LNCAP (cell line): ENCODE results near the gene PRCP.

Source experiments
- CTCF ChIP-seq: fragments of 450-650 bp; IDR thresholded peaks from 2 replicates; pipeline ENCODE4 v1.5.1; 2017; ENCODE audit warnings: mild to moderate bottlenecking

Gene PRCP

DNA sequence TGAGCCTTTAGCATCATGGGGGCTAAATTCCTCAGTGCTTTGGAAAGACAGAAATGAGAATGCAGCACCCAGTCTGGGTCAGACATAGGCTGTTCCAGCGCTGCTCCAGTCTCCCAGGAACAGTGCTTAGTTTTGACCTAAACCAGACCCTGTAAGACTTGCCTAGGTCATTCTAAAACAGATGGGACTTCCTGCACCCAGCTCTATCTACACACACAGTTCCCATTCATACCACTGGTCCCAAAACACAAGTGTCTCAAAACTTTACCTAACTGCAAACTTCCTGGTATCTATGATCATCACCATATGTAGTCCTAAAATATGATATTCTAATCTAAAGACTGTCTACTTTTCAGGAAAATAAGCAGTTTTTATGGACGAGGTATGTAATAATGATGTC lies 37.9 kb downstream of the PRCP start:
- no peak for TF ChIP-seq CTCF

DNA sequence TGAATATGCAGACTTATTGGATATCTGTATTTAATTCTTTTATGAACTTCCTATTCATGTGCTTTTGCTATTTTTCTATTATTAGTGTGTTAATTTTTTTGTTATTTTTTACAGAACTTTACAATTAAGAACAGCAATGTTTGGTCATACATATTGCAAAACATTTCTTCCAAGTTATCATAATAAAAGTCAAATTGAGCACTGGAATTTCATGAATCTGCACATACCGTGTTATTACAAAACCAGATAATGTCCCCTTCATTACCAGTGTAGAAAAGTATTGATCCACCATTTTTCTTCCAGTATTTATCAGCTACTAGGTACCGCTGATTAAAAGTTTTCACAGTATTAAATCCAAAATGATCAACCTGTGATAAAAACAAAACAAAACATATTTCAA lies 40.5 kb downstream of the PRCP start:
- no peak for TF ChIP-seq CTCF

DNA sequence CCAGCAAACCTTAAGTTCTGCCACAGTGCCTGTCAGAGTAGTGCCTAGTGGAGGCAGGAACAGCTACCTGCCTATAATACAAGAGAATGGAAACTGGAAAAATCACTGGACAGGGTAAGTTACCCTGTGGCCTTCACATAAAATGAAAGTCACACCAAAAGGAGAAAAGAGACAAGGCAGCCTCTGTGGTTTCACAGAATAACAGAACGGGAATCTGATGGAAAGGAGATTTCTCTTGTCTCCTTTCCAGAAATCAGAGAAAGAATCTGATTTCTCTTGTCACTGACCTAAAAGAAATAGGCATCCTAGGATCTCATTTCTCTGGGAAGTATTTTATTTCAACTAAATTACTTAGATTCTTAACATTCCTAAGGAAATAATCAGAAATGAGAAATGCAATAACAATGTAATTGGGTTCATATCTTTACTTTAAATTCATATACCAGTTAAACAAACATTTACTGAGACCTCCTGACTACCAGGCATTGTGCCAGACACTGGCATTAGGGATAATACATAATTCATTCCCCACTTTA lies 41.6 kb downstream of the PRCP start:
- TF ChIP-seq CTCF = no peak

GRCh38 chr11:82858133-82858532 lies 42.1 kb downstream of the PRCP start:
- no peak for TF ChIP-seq CTCF

DNA sequence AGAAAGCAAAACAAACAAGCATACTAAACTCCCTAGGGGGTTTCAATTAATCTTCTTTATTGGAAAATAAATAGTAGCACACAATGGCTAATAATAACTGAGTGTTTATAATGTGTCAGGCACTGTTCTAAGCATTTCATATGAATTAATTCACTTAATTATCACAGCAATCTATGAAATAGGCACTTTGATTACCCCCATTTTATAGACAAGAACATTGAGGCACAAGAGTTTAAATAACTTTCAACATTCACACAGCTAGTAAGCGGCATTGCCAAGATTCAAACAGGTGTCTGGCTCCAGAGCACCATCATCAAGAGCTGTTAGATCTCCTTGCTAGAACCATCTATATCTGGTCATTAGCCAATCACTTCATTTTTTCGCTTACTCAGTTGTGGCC lies 43.1 kb downstream of the PRCP start:
- TF ChIP-seq CTCF = no peak

- TF ChIP-seq CTCF = no peak
Measured at GRCh38 chr11:82855616-82856015, 44.6 kb downstream of the PRCP start.

GRCh38 chr11:82854242-82854641 lies 46.0 kb downstream of the PRCP start:
- TF ChIP-seq CTCF = no peak

DNA sequence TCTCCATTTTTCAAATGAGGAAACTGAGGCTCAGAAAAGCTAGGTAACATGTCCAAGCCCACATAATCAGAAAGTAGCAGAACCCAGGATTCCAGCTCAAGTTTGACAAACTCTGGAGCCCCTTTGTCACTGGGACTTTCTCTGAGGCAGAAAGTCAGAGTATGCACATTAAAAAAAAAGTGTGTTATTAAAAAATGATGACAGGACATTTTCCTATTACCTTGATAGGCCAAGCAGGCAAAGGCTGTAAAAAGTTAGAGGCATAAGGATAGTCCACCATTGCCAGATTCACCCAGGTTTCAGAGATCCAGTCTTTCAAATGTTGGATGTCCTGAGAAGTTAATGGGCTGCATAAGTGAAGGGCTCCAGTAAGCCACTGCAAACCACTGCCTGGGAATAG lies 51.4 kb downstream of the PRCP start:
- no peak for TF ChIP-seq CTCF
